Brain microvascular endothelial cell (primary cell): ENCODE data around the gene SCGB1C2.
"Not testable (repeated sequence)": the region's sequence is repeated elsewhere in the genome, so short reads cannot be mapped to it uniquely, and the experiment has no call there.

ENCODE experiments used
- DNase-seq: peaks from one replicate; pipeline ENCODE4 v3.0.0-alpha.2; 2020
- H3K27ac ChIP-seq: fragments of 250-450 bp; sonication (Bioruptor Pico); 2 replicates; pipeline ENCODE4 v1.5.1; 2020; ENCODE audit warnings: mild to moderate bottlenecking, moderate library complexity
- H3K27me3 ChIP-seq: fragments of 250-450 bp; sonication (Bioruptor Pico); replicated peaks from 2 replicates; pipeline ENCODE4 v1.5.1; 2020; ENCODE audit warnings: mild to moderate bottlenecking
- H3K36me3 ChIP-seq: fragments of 250-450 bp; sonication (Bioruptor Pico); replicated peaks from 2 replicates; pipeline ENCODE4 v1.5.1; 2020; ENCODE audit warnings: mild to moderate bottlenecking
- H3K4me3 ChIP-seq: 2 replicates; pipeline ENCODE4 v1.5.1; 2011; ENCODE audit warnings: low read depth, mild to moderate bottlenecking, control low read depth, low read length, moderate library complexity
- CTCF ChIP-seq: IDR thresholded peaks from 2 replicates; pipeline ENCODE4 v1.5.1; 2011; ENCODE audit warnings: low read depth, mild to moderate bottlenecking, moderate library complexity, low read length, control low read depth, inconsistent platforms; ENCODE audit errors: missing control alignments
- in situ Hi-C: cut with HindIII; loops from 2 replicates; pipeline ENCODE4 v1.10.0; 2017; ENCODE audit warnings: low sequenced_read_pairs, low pct_ligation_motif_present

SCGB1C2 gene

GRCh38 chr17:160336-160735, 23.0 kb downstream of the SCGB1C2 start:
- no peak for DNase-seq
- no peak overlapping the region for H3K27ac ChIP-seq
- in situ Hi-C loops, result no loop called here
- no peaks in the 10 kb centered on the region for H3K36me3 ChIP-seq
- H3K4me3 ChIP-seq, result no peak overlapping the region
- TF ChIP-seq CTCF, result no peak
- no peaks in the 10 kb centered on the region for H3K27me3 ChIP-seq

- no peaks in the 10 kb centered on the region for H3K36me3 ChIP-seq
- no peak for DNase-seq
- no peak overlapping the region for H3K27ac ChIP-seq
- H3K4me3 ChIP-seq, result no peak overlapping the region
- in situ Hi-C loops, result no loop called here
- TF ChIP-seq CTCF, result no peak
- no peaks in the 10 kb centered on the region for H3K27me3 ChIP-seq
Measured at GRCh38 chr17:161481-161880, 24.1 kb downstream of the SCGB1C2 start.

DNA sequence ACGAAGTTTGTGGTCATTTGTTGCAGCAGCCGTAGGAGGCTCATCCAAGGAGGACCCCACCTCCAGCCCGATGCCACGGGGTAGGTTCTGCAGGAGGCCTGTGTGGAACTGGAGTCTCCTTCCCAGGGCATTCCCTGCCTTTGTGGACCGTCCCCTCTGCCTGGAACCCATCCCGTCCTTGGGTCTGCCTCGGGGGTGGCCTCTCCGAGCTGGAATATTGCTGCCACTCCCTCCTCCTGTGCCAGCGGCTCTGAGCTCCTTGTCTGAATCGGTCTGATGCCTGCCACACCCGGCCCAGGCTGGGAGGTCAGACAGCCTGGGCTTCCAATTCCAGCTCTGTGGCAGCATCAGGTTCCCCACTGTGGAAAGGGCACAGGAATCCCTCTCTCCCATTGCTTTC, 25.3 kb downstream of the SCGB1C2 start:
- Histone ChIP-seq H3K36me3 (no peaks in the 10 kb centered on the region), H3K27ac (no peak overlapping the region), H3K4me3 (no peak overlapping the region), H3K27me3 (no peaks in the 10 kb centered on the region)
- DNase-seq, result no peak
- in situ Hi-C loops, result no loop called here
- TF ChIP-seq CTCF, result no peak

GRCh38 chr17:163514-164098, 26.2 kb downstream of the SCGB1C2 start:
- TF ChIP-seq CTCF, result peak; percentile 36
- Histone ChIP-seq H3K27me3 (no peaks in the 10 kb centered on the region), H3K27ac (no peak overlapping the region), H3K4me3 (no peak overlapping the region), H3K36me3 (no peaks in the 10 kb centered on the region)
- in situ Hi-C loops, result no loop called here
- no peak for DNase-seq

GRCh38 chr17:164303-165235, 27.2 kb downstream of the SCGB1C2 start:
- Histone ChIP-seq H3K27me3 (no peaks in the 10 kb centered on the region), H3K4me3 (no peak overlapping the region), H3K27ac (no peak overlapping the region), H3K36me3 (no peaks in the 10 kb centered on the region)
- peak; percentile 51 for DNase-seq
- in situ Hi-C loops, result no loop called here
- peak; percentile 67 for TF ChIP-seq CTCF

- in situ Hi-C loops, result no loop called here
- no peak for DNase-seq
Measured at GRCh38 chr17:165939-166338, 28.6 kb downstream of the SCGB1C2 start.

GRCh38 chr17:168614-169013, 31.2 kb downstream of the SCGB1C2 start:
- H3K27ac ChIP-seq, H3K27me3 ChIP-seq, H3K36me3 ChIP-seq, DNase-seq, in situ Hi-C loops, H3K4me3 ChIP-seq: not testable (repeated sequence)

More at GRCh38 chr17:165939-166338, 28.6 kb downstream of the SCGB1C2 start:
- no peak overlapping the region for H3K4me3 ChIP-seq
- H3K36me3 ChIP-seq, result no peaks in the 10 kb centered on the region
- TF ChIP-seq CTCF, result no peak
- H3K27ac ChIP-seq, result no peak overlapping the region
- no peaks in the 10 kb centered on the region for H3K27me3 ChIP-seq
